OCI-LY7 (cell line): ENCODE measurements around the gene CREB5. TPM values are rescaled to one million over a fixed set of nuclear protein-coding genes. Genes with fewer than 3 reads are reported as not detected.

Experiments
- BruUV-seq: library from RNA; stranded (reverse); fragments of 400-500 nt; replicated peaks from 2 replicates; lab custom pipeline; 2021; lab: Mats Ljungman, UMichigan
- CTCF ChIA-PET: fragments of 300-600 bp; sonication (Branson Sonifier 250); formaldehyde crosslinking; loops from one replicate; lab custom pipeline; 2022; ENCODE audit warnings: antibody characterized with exemption; ENCODE audit not compliant: unreplicated experiment; lab: Charles Lee
- POLR2A ChIA-PET: fragments of 300-600 bp; sonication (Branson Sonifier 250); formaldehyde crosslinking; loops from one replicate; lab custom pipeline; 2022; ENCODE audit warnings: antibody characterized with exemption; lab: Charles Lee
- DNase-seq: peaks from one replicate; pipeline ENCODE4 v3.0.0-alpha.2; 2015; ENCODE audit warnings: low spot score
- H2AFZ ChIP-seq: fragments of 200-600 bp; sonication (generic), shearing (Covaris generic); 2 replicates; pipeline ENCODE4 v1.6.1; 2014; ENCODE audit warnings: mild to moderate bottlenecking, antibody characterized with exemption, low read length, moderate library complexity
- H3K27ac ChIP-seq: fragments of 200-600 bp; sonication (generic); 2 replicates; pipeline ENCODE4 v1.5.1; 2014; ENCODE audit warnings: mixed run types, low read depth, mild to moderate bottlenecking, moderate library complexity, low read length, inconsistent platforms; ENCODE audit not compliant: poor library complexity, severe bottlenecking
- H3K36me3 ChIP-seq: fragments of 200-600 bp; sonication (generic); 2 replicates; pipeline ENCODE4 v1.6.1; 2014; ENCODE audit warnings: mild to moderate bottlenecking, antibody characterized with exemption, low read length, moderate library complexity, mixed read lengths; ENCODE audit not compliant: insufficient read depth
- H3K4me1 ChIP-seq: fragments of 200-600 bp; sonication (generic); 2 replicates; pipeline ENCODE4 v1.5.1; 2014; ENCODE audit warnings: mild to moderate bottlenecking, low read length; ENCODE audit not compliant: insufficient read depth, poor library complexity, severe bottlenecking
- H3K4me2 ChIP-seq: fragments of 200-600 bp; sonication (generic); 2 replicates; pipeline ENCODE4 v1.6.1; 2014; ENCODE audit warnings: mild to moderate bottlenecking, low read length
- H3K4me3 ChIP-seq: fragments of 200-600 bp; sonication (generic); 2 replicates; pipeline ENCODE4 v1.5.1; 2014; ENCODE audit warnings: mild to moderate bottlenecking, low read depth, low read length; ENCODE audit not compliant: poor library complexity, severe bottlenecking
- H3K79me2 ChIP-seq: fragments of 200-600 bp; sonication (generic); 2 replicates; pipeline ENCODE4 v1.6.1; 2016; ENCODE audit warnings: low read depth, mild to moderate bottlenecking, low read length, moderate library complexity, mixed read lengths; ENCODE audit not compliant: insufficient read depth
- H3K9me2 ChIP-seq: fragments of 200-600 bp; sonication (generic); 2 replicates; pipeline ENCODE4 v1.6.1; 2016; ENCODE audit warnings: mild to moderate bottlenecking, low read length, mixed read lengths; ENCODE audit not compliant: insufficient read depth
- H3K9me3 ChIP-seq: fragments of 200-600 bp; sonication (generic); 2 replicates; pipeline ENCODE4 v1.6.1; 2014; ENCODE audit warnings: mild to moderate bottlenecking, mixed run types, low read length, mixed read lengths
- H4K20me1 ChIP-seq: fragments of 200-600 bp; sonication (generic); 2 replicates; pipeline ENCODE4 v1.6.1; 2014; ENCODE audit warnings: mild to moderate bottlenecking, antibody characterized with exemption, low read length, moderate library complexity, mixed read lengths; ENCODE audit not compliant: insufficient read depth
- EZH2phosphoT487 ChIP-seq: fragments of 200-600 bp; sonication (generic); IDR thresholded peaks from 2 replicates; pipeline ENCODE4 v1.6.1; 2018; ENCODE audit warnings: low read depth, borderline replicate concordance, mild to moderate bottlenecking, mixed run types, antibody characterized with exemption, low read length, moderate library complexity, mixed read lengths
- intact Hi-C: fragments of 100-400 bp; cut with micrococcal nuclease; formaldehyde crosslinking; loops from one replicate; pipeline ENCODE4 v1.10.0; 2022; ENCODE audit not compliant: unreplicated experiment
- total RNA-seq, 2 experiments: library from RNA; depleted of rRNA in 1 of 2; stranded (reverse); fragments of >200 nt in 1 of 2; shearing (Covaris generic) in 1 of 2; gene quantifications; 2 replicates each; pipeline ENCODE4 v1.2.3, GENCODE V29; 2014 to 2022
- TF ChIP-seq, protein P1 (sequence below): fragments of 200-600 bp; sonication (generic); conservative IDR thresholded peaks from 2 replicates; pipeline ENCODE4 v1.5.1; 2014; ENCODE audit warnings: mild to moderate bottlenecking, antibody characterized with exemption, low read length, moderate library complexity, mixed read lengths

The CREB5 gene
- total RNA-seq, 2 experiments from 2014 or later: 2.0 to 13.3 TPM

DNA sequence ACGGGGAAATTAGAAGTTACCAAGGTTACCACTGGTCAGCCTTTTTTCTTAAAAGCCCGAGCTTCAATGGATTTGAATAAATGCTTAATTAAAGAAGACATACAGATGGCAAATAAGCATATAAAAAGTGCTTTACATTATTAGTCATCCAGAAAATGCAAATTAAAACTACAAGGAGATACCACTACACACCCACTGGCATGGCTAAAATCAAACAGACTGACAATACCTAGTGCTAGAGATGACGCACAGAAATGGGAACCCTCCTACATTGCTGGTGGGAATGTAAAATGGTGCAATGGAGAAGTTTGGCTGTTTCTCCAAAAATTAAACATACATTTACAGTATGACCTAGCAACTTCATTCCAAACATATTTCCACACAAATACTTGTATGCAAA, 38.3 kb upstream of the CREB5 start:
- Histone ChIP-seq H3K36me3 (no peaks in the 10 kb centered on the region), H3K9me3 (no peaks in the 10 kb centered on the region), H3K9me2 (no peaks in the 10 kb centered on the region), H3K4me1 (no peaks in the 10 kb centered on the region), H3K4me3 (no peak overlapping the region), H3K27ac (no peak overlapping the region), H3K79me2 (no peaks in the 10 kb centered on the region), H3K4me2 (no peak overlapping the region), H2AFZ (no peak overlapping the region), H4K20me1 (no peaks in the 10 kb centered on the region)
- ChIA-PET POLR2A (no interaction called here), CTCF (no interaction called here)
- BruUV-seq: no TSS peak
- intact Hi-C loops: no loop called here
- TF ChIP-seq EZH2phosphoT487: no peak
- TF ChIP-seq, protein P1, sequence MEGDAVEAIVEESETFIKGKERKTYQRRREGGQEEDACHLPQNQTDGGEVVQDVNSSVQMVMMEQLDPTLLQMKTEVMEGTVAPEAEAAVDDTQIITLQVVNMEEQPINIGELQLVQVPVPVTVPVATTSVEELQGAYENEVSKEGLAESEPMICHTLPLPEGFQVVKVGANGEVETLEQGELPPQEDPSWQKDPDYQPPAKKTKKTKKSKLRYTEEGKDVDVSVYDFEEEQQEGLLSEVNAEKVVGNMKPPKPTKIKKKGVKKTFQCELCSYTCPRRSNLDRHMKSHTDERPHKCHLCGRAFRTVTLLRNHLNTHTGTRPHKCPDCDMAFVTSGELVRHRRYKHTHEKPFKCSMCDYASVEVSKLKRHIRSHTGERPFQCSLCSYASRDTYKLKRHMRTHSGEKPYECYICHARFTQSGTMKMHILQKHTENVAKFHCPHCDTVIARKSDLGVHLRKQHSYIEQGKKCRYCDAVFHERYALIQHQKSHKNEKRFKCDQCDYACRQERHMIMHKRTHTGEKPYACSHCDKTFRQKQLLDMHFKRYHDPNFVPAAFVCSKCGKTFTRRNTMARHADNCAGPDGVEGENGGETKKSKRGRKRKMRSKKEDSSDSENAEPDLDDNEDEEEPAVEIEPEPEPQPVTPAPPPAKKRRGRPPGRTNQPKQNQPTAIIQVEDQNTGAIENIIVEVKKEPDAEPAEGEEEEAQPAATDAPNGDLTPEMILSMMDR: no peak
- DNase-seq: no peak

DNA sequence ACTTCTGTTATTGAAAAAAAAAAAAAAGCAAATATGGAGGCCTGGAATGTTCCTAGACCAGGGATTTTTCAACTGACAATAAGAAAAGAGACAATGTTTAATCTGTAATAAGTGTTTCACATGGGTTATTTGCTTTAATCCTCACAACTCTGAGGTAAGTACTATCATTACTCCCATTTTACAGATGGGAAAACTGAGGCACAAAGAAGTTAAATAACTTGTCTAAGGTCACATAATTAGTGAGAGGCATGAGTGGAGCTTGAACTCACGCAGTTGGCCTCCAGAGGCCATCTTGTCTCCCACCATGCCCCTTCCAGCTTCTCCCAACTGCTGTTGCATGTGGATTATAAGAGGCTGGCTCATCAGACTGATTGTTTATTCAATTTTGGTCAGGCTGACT, 36.6 kb upstream of the CREB5 start:
- no peaks in the 10 kb centered on the region for H3K9me2 ChIP-seq
- TF ChIP-seq, protein P1: no peak
- H3K27ac ChIP-seq: no peak overlapping the region
- BruUV-seq: no TSS peak
- H3K4me1 ChIP-seq: no peaks in the 10 kb centered on the region
- H2AFZ ChIP-seq: no peak overlapping the region
- no peaks in the 10 kb centered on the region for H3K36me3 ChIP-seq
- H3K9me3 ChIP-seq: no peaks in the 10 kb centered on the region
- POLR2A ChIA-PET: interaction anchor here (0.6 to 0.7 kb wide), 3 partner anchors 102 to 546 kb away, joined by 3 to 10 read pairs (median 3); no protein-coding TSS in a partner anchor
- no peak overlapping the region for H3K4me3 ChIP-seq
- no peak for DNase-seq
- intact Hi-C loops: no loop called here
- no peak overlapping the region for H3K4me2 ChIP-seq
- H3K79me2 ChIP-seq: no peaks in the 10 kb centered on the region
- H4K20me1 ChIP-seq: no peaks in the 10 kb centered on the region
- CTCF ChIA-PET: interaction anchor here (0.6 kb wide), 1 partner anchor 331 kb away, joined by 5 read pairs; no protein-coding TSS in a partner anchor

DNA sequence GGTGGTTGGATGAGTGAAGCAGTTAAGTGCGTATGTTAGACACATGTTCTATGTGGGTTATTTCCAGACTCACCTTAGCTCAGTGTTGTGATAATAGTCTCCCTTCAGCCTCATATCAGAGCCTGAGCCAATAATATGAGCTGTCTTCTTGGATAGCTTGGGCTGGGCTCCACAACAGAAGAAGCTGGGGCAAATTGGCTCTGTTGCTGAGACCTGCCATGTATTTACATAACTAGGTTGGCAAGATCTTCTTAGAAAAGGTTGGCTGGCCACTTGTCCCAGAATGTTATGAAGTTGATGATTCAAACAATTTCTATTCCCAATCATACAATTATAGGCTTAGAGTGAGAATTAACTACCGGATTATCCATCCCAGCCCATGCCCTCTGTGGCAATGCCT, 35.7 kb upstream of the CREB5 start:
- TF ChIP-seq, protein P1: no peak
- TF ChIP-seq EZH2phosphoT487: no peak
- ChIA-PET POLR2A (interaction anchor here (0.7 kb wide), 1 partner anchor 35 kb away, joined by 7 read pairs; no protein-coding TSS in a partner anchor), CTCF (no interaction called here)
- H3K4me3 ChIP-seq: no peak overlapping the region
- H3K79me2 ChIP-seq: no peaks in the 10 kb centered on the region
- H3K9me3 ChIP-seq: no peaks in the 10 kb centered on the region
- H3K4me1 ChIP-seq: no peaks in the 10 kb centered on the region
- H3K27ac ChIP-seq: no peak overlapping the region
- no peaks in the 10 kb centered on the region for H4K20me1 ChIP-seq
- H3K4me2 ChIP-seq: no peak overlapping the region
- no peaks in the 10 kb centered on the region for H3K9me2 ChIP-seq
- intact Hi-C loops: no loop called here
- DNase-seq: no peak
- no TSS peak for BruUV-seq
- H3K36me3 ChIP-seq: no peaks in the 10 kb centered on the region
- H2AFZ ChIP-seq: no peak overlapping the region
